SKM-1 (cell line): ENCODE results near the gene PARP16.

Experiments used
- DNase-seq: peaks from one replicate; lab custom pipeline; 2025; ENCODE audit not compliant: unreplicated experiment; lab: John Stamatoyannopoulos, UW

The PARP16 gene

DNA sequence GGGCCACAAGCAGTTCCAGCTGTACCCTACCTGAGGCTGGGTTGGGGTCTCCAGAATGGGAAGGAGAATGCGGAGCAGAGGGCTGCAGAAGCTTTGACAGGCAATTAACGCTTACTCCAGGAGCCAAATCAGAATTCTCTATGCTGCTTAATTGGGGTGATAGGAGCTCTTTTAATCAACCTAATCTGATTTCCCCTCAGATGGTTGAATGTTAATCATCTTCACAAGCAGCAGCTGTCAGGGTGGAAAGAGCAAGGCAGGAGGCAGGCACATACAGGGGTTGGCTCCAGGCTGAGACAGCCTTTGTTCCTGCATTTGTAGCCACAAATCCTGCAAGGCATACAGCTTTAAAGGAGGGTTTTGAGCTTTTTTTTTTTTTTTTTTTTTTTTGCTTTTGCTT is 78.0 kb downstream of the PARP16 start:
- no peak for DNase-seq
